ENCODE results near the gene PROSER3. TPM values are rescaled to one million over a fixed set of nuclear protein-coding genes. Genes with fewer than 3 reads are reported as not detected.

Gene PROSER3
- total and polyA plus RNA-seq, 2 donors (not counting 3 experiments of a cell fraction or from before 2014, with no cell fraction given) = 18.3 to 28.3 TPM

DNA sequence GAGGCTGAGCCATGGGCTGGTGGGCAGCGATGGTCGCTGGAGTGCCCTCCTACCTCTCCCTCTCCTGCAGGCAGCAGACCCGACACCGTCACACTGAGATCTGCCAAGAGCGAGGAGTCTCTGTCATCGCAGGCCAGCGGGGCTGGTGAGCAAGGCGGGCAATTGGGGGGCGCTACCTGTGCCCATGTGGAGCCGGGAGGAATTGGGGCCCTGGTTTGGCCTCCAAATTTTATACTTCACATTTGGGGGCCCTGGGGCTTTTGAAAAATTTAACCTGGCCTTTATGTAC lies 27.3 kb downstream of the PROSER3 start:
- Histone ChIP-seq H3K27ac (ENCODE audit: insufficient read depth, low read depth, low read length) (no peak overlapping the region), H3K9ac (replicated peaks; ENCODE audit: extremely low read depth, insufficient read depth, low read length) (no peak overlapping the region), H3K36me3 (ENCODE audit: control insufficient read depth in 2 of 2, extremely low read depth in 1 of 2, insufficient read depth in 2 of 2, low read length in 2 of 2) (peaks cover 0 to 4% of the 10 kb centered on the region in 2 experiments), H4K20me1 (replicated peaks; ENCODE audit: control insufficient read depth, extremely low read depth, insufficient read depth, low read length) (no peaks in the 10 kb centered on the region), H3K79me2 (ENCODE audit: control insufficient read depth, insufficient read depth, low read length) (no peaks in the 10 kb centered on the region), H2AFZ (ENCODE audit: low read depth, low read length) (no peak overlapping the region), H3K9me1 (replicated peaks; ENCODE audit: control insufficient read depth, extremely low read depth, insufficient read depth, low read length) (no peaks in the 10 kb centered on the region), H3K9me3 (replicated peaks; ENCODE audit: control insufficient read depth, insufficient read depth, low read length) (no peaks in the 10 kb centered on the region), H3K4me2 (ENCODE audit: insufficient read depth, low read length) (no peak overlapping the region), H3K4me3 (replicated peaks in 1 of 3; ENCODE audit: insufficient read depth in 1 of 3, low read depth in 1 of 3, low read length in 3 of 3) (no peak overlapping the region), H3K27me3 (ENCODE audit: control insufficient read depth in 2 of 2, insufficient read depth in 2 of 2, low read length in 2 of 2) (no peaks in the 10 kb centered on the region), H3K4me1 (ENCODE audit: control insufficient read depth, extremely low read depth, insufficient read depth, low read length) (no peaks in the 10 kb centered on the region)
- TF ChIP-seq MAX (IDR thresholded peaks at IDR 0.05; ENCODE audit: insufficient read depth, insufficient read length) (no peak), MYC (IDR thresholded peaks at IDR 0.05; ENCODE audit: low read depth, low read length) (no peak), POLR2AphosphoS5 (IDR thresholded peaks at IDR 0.05; ENCODE audit: insufficient read depth, low read depth, low read length) (no peak), POLR2A (IDR thresholded peaks at IDR 0.05; ENCODE audit: low read depth, low read length) (no peak), GATA2 (IDR thresholded peaks at IDR 0.05; ENCODE audit: insufficient read depth, insufficient read length, low read depth, low read length) (no peak), EZH2 (IDR thresholded peaks at IDR 0.05; ENCODE audit: borderline replicate concordance, low read depth, low read length, severe bottlenecking) (no peak), FOS (IDR thresholded peaks at IDR 0.05; ENCODE audit: borderline replicate concordance, insufficient read depth, low read length) (no peak), JUN (IDR thresholded peaks at IDR 0.05; ENCODE audit: borderline replicate concordance, insufficient read depth, insufficient read length, low read depth) (no peak)
- TF ChIP-seq, protein P1, sequence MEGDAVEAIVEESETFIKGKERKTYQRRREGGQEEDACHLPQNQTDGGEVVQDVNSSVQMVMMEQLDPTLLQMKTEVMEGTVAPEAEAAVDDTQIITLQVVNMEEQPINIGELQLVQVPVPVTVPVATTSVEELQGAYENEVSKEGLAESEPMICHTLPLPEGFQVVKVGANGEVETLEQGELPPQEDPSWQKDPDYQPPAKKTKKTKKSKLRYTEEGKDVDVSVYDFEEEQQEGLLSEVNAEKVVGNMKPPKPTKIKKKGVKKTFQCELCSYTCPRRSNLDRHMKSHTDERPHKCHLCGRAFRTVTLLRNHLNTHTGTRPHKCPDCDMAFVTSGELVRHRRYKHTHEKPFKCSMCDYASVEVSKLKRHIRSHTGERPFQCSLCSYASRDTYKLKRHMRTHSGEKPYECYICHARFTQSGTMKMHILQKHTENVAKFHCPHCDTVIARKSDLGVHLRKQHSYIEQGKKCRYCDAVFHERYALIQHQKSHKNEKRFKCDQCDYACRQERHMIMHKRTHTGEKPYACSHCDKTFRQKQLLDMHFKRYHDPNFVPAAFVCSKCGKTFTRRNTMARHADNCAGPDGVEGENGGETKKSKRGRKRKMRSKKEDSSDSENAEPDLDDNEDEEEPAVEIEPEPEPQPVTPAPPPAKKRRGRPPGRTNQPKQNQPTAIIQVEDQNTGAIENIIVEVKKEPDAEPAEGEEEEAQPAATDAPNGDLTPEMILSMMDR (IDR thresholded peaks at IDR 0.05; ENCODE audit: extremely low read depth in 1 of 2, insufficient read depth in 1 of 2, low read depth in 1 of 2, low read length in 2 of 2) = no peak
- intact Hi-C loops (cut with micrococcal nuclease) (no loop called here), dilution Hi-C loops (cut with MboI; ENCODE audit: extremely low pct_ligation_motif_present, low sequenced_read_pairs) (no loop called here)
- ChIA-PET CTCF (no interaction called here), POLR2A (interaction anchor here (0.9 kb wide), 1 partner anchor 37 kb away, joined by 3 read pairs; the partner anchor contains the start of gene LIN37)
- FAIRE-seq = no peak
- BruUV-seq (replicated peaks) = no TSS peak
- DNase-seq (ENCODE audit: low read depth, low spot score) = no peak
